Neutrophil (primary cell): ENCODE measurements around the gene FSTL3.

Experiments used
- H3K27ac ChIP-seq: fragments of 200-600 bp; sonication (generic); 2 replicates; pipeline ENCODE4 v1.5.1; 2016; ENCODE audit warnings: mild to moderate bottlenecking, moderate library complexity
- H3K27me3 ChIP-seq: fragments of 200-600 bp; sonication (generic); 2 replicates; pipeline ENCODE4 v1.6.0; 2016; ENCODE audit warnings: mild to moderate bottlenecking
- H3K36me3 ChIP-seq: fragments of 200-600 bp; sonication (generic); 2 replicates; pipeline ENCODE4 v1.5.1; 2017
- H3K4me1 ChIP-seq, 2 experiments: fragments of 200-600 bp in 1 of 2; sonication (generic) in 1 of 2; 1 replicate in 1 of 2; 2 replicates in 1 of 2; pipeline versions ENCODE4 v1.5.1 to v1.6.1; 2013 to 2016; ENCODE audit warnings: low read depth in 1 of 2, low read length in 1 of 2, mild to moderate bottlenecking in 1 of 2, moderate library complexity in 1 of 2; ENCODE audit not compliant: control insufficient read depth in 1 of 2, insufficient read depth in 1 of 2
- H3K4me3 ChIP-seq, 2 experiments: fragments of 200-600 bp in 1 of 2; sonication (generic) in 1 of 2; 1 replicate in 1 of 2; 2 replicates in 1 of 2; pipeline ENCODE4 v1.5.1; 2013 to 2016; ENCODE audit warnings: low read depth in 1 of 2, low read length in 1 of 2, mild to moderate bottlenecking in 1 of 2, moderate library complexity in 1 of 2
- H3K9me3 ChIP-seq: fragments of 200-600 bp; sonication (generic); 2 replicates; pipeline ENCODE4 v1.5.1; 2016
- CTCF ChIP-seq: fragments of 200-600 bp; sonication (generic); IDR thresholded peaks from 2 replicates; pipeline ENCODE4 v1.5.1; 2016; ENCODE audit warnings: antibody characterized with exemption

Gene FSTL3

GRCh38 chr19:718991-719512 lies 42.9 kb downstream of the FSTL3 start:
- Histone ChIP-seq H3K9me3 (no peaks in the 10 kb centered on the region), H3K27me3 (peaks cover 64% of the 10 kb centered on the region), H3K4me3 (no peak overlapping the region), H3K4me1 (no peaks in the 10 kb centered on the region), H3K27ac (no peak overlapping the region), H3K36me3 (no peaks in the 10 kb centered on the region)
- no peak for TF ChIP-seq CTCF

- H3K9me3 ChIP-seq, result no peaks in the 10 kb centered on the region
- H3K4me1 ChIP-seq, result no peaks in the 10 kb centered on the region
- H3K27ac ChIP-seq, result no peak overlapping the region
- peaks cover 64% of the 10 kb centered on the region for H3K27me3 ChIP-seq
- no peak for TF ChIP-seq CTCF
- no peak overlapping the region for H3K4me3 ChIP-seq
- H3K36me3 ChIP-seq, result no peaks in the 10 kb centered on the region
These were observed 43.6 kb downstream of the FSTL3 start for GRCh38 chr19:719636-720344.

GRCh38 chr19:720345-721160 lies 44.4 kb downstream of the FSTL3 start:
- Histone ChIP-seq H3K4me3 (no peak overlapping the region), H3K27ac (no peak overlapping the region), H3K9me3 (no peaks in the 10 kb centered on the region), H3K27me3 (peaks cover 64% of the 10 kb centered on the region), H3K4me1 (no peaks in the 10 kb centered on the region), H3K36me3 (no peaks in the 10 kb centered on the region)
- no peak for TF ChIP-seq CTCF

GRCh38 chr19:722553-723101 lies 46.4 kb downstream of the FSTL3 start:
- Histone ChIP-seq H3K27ac (no peak overlapping the region), H3K27me3 (peaks cover 56% of the 10 kb centered on the region), H3K36me3 (no peaks in the 10 kb centered on the region), H3K9me3 (no peaks in the 10 kb centered on the region), H3K4me1 (peaks cover 0 to under 1% of the 10 kb centered on the region in 2 experiments), H3K4me3 (no peak overlapping the region)
- no peak for TF ChIP-seq CTCF

- Histone ChIP-seq H3K36me3 (no peaks in the 10 kb centered on the region), H3K27me3 (peaks cover 55% of the 10 kb centered on the region), H3K4me1 (peaks cover 5 to 6% of the 10 kb centered on the region in 2 experiments), H3K9me3 (no peaks in the 10 kb centered on the region), H3K4me3 (no peak overlapping the region), H3K27ac (no peak overlapping the region)
- TF ChIP-seq CTCF, result no peak
These were observed 47.1 kb downstream of the FSTL3 start for GRCh38 chr19:723247-723646.
